Spleen (tissue), 7 donors: Measurements from ENCODE around the gene LSAMP.

Source experiments
- CTCF ChIP-seq, 11 experiments: fragments of 200-600 bp in 7 of 11; fragments of 450-650 bp in 4 of 11; sonication (generic) in 4 of 11; IDR thresholded peaks in 8 of 11; conservative IDR thresholded peaks in 3 of 11; 1 replicate in 7 of 11; 2 replicates in 4 of 11; pipeline versions ENCODE4 v1.4.0 to v1.8.0; 2016 to 2021; ENCODE audit warnings: antibody characterized with exemption in 11 of 11, inconsistent platforms in 4 of 11, mild to moderate bottlenecking in 1 of 11
- POLR2A ChIP-seq, 3 donors: fragments of 450-650 bp; IDR thresholded peaks; one replicate each; pipeline ENCODE4 v1.5.1; 2017; ENCODE audit warnings: antibody characterized with exemption in 3 of 3, mild to moderate bottlenecking in 1 of 3
- POLR2AphosphoS5 ChIP-seq, 3 donors: sonication (generic); formaldehyde crosslinking; IDR thresholded peaks; one replicate each; pipeline ENCODE4 v1.5.1; 2017; ENCODE audit warnings: antibody characterized with exemption in 3 of 3
- donor health status: DM: no; HTN: no; CAD: no; lungs with moderate emphysema.
- donor health status: DM: no; HTN: no; CAD: no.
- donor health status: DM: no; HTN: no; CAD: no.

- TF ChIP-seq CTCF (IDR thresholded peaks at IDR 0.05 in 8 of 11, conservative IDR thresholded peaks at IDR 0.05 in 3 of 11): no peak
- no peak for TF ChIP-seq POLR2A (IDR thresholded peaks at IDR 0.05)
- no peak for TF ChIP-seq POLR2AphosphoS5 (IDR thresholded peaks at IDR 0.05)
These were observed 378.0 kb downstream of the LSAMP start for GRCh38 chr3:116067326-116067725.
